ENCODE results near the gene CUEDC2.
A peak's percentile ranks its signal among the peaks of the same experiment; 100 is the strongest.
"Not testable (repeated sequence)": the region's sequence is repeated elsewhere in the genome, so short reads cannot be mapped to it uniquely, and the experiment has no call there.

The CUEDC2 gene

GRCh38 chr10:102457591-102458150, 25.3 kb upstream of the CUEDC2 start:
- no peak for FAIRE-seq
- TF ChIP-seq POLR2A (IDR thresholded peaks at IDR 0.05; ENCODE audit: low read depth, low read length) (no peak), SPI1 (IDR thresholded peaks at IDR 0.05; ENCODE audit: low read depth, low read length) (no peak), POU2F2 (IDR thresholded peaks at IDR 0.05; ENCODE audit: low read depth, low read length) (no peak), PAX5 (IDR thresholded peaks at IDR 0.05; ENCODE audit: insufficient read depth, low read length, severe bottlenecking) (no peak), TAF1 (IDR thresholded peaks at IDR 0.05; ENCODE audit: low read depth, low read length) (no peak), POLR2AphosphoS5 (IDR thresholded peaks at IDR 0.05; ENCODE audit: low read depth, low read length) (no peak)
- no peak for DNase-seq (ENCODE audit: insufficient read length, low spot score)

- FAIRE-seq (no peak), DNase-seq (ENCODE audit: insufficient read length, low spot score) (no peak)
- TF ChIP-seq SPI1 (IDR thresholded peaks at IDR 0.05; ENCODE audit: low read depth, low read length), result no peak
- TF ChIP-seq PAX5 (IDR thresholded peaks at IDR 0.05; ENCODE audit: insufficient read depth, low read length, severe bottlenecking), result no peak
- no peak for TF ChIP-seq POLR2AphosphoS5 (IDR thresholded peaks at IDR 0.05; ENCODE audit: low read depth, low read length)
- no peak for TF ChIP-seq POU2F2 (IDR thresholded peaks at IDR 0.05; ENCODE audit: low read depth, low read length)
- TF ChIP-seq POLR2A (IDR thresholded peaks at IDR 0.05; ENCODE audit: low read depth, low read length), result no peak
- no peak for TF ChIP-seq TAF1 (IDR thresholded peaks at IDR 0.05; ENCODE audit: low read depth, low read length)
Measured at GRCh38 chr10:102455893-102456471, 23.6 kb upstream of the CUEDC2 start.

- FAIRE-seq; DNase-seq (ENCODE audit: insufficient read length, low spot score): not testable (repeated sequence)
Measured at GRCh38 chr10:102454662-102455487, 22.5 kb upstream of the CUEDC2 start.

- no peak for FAIRE-seq
- no peak for DNase-seq (ENCODE audit: insufficient read length, low spot score)
- no peak for TF ChIP-seq POU2F2 (IDR thresholded peaks at IDR 0.05; ENCODE audit: low read depth, low read length)
- no peak for TF ChIP-seq SPI1 (IDR thresholded peaks at IDR 0.05; ENCODE audit: low read depth, low read length)
- TF ChIP-seq TAF1 (IDR thresholded peaks at IDR 0.05; ENCODE audit: low read depth, low read length), result no peak
- TF ChIP-seq POLR2AphosphoS5 (IDR thresholded peaks at IDR 0.05; ENCODE audit: low read depth, low read length), result no peak
- no peak for TF ChIP-seq PAX5 (IDR thresholded peaks at IDR 0.05; ENCODE audit: insufficient read depth, low read length, severe bottlenecking)
Measured at GRCh38 chr10:102453502-102453901, 21.1 kb upstream of the CUEDC2 start.

- no peak for DNase-seq (ENCODE audit: insufficient read length, low spot score)
- no peak for FAIRE-seq
- TF ChIP-seq POLR2AphosphoS5 (IDR thresholded peaks at IDR 0.05; ENCODE audit: low read depth, low read length) (no peak), POU2F2 (IDR thresholded peaks at IDR 0.05; ENCODE audit: low read depth, low read length) (no peak), SPI1 (IDR thresholded peaks at IDR 0.05; ENCODE audit: low read depth, low read length) (no peak)
Measured at GRCh38 chr10:102452672-102453340, 20.4 kb upstream of the CUEDC2 start.

GRCh38 chr10:102451105-102451969, 19.0 kb upstream of the CUEDC2 start, which contains the start of gene C10orf95:
TSS of gene C10orf95 (minus strand) at chr10:102451543. CDS start at chr10:102451093, 450 bp downstream.
- TF ChIP-seq TAF1 (IDR thresholded peaks at IDR 0.05; ENCODE audit: low read depth, low read length) (no peak), SPI1 (IDR thresholded peaks at IDR 0.05; ENCODE audit: low read depth, low read length) (no peak), POLR2AphosphoS5 (IDR thresholded peaks at IDR 0.05; ENCODE audit: low read depth, low read length) (no peak; the same call in 1 of the 2 replicates), PAX5 (IDR thresholded peaks at IDR 0.05; ENCODE audit: insufficient read depth, low read length, severe bottlenecking) (no peak), POLR2A (IDR thresholded peaks at IDR 0.05; ENCODE audit: low read depth, low read length) (no peak), POU2F2 (IDR thresholded peaks at IDR 0.05; ENCODE audit: low read depth, low read length) (no peak)
- no peak for FAIRE-seq
- DNase-seq (ENCODE audit: insufficient read length, low spot score), result no peak

- DNase-seq (ENCODE audit: insufficient read length, low spot score) (peak; percentile 90), FAIRE-seq (peak; percentile 99)
- TF ChIP-seq PAX5 (IDR thresholded peaks at IDR 0.05; ENCODE audit: insufficient read depth, low read length, severe bottlenecking), result no peak
- peak; percentile 51 for TF ChIP-seq POLR2A (IDR thresholded peaks at IDR 0.05; ENCODE audit: low read depth, low read length)
- peak; percentile 69 for TF ChIP-seq TAF1 (IDR thresholded peaks at IDR 0.05; ENCODE audit: low read depth, low read length)
- TF ChIP-seq SPI1 (IDR thresholded peaks at IDR 0.05; ENCODE audit: low read depth, low read length), result peak; percentile 15; the same call in 1 of the 2 replicates
- no peak; the same call in 1 of the 2 replicates for TF ChIP-seq POU2F2 (IDR thresholded peaks at IDR 0.05; ENCODE audit: low read depth, low read length)
- 0 out of 2 replicates have a peak, but pooled peaks have one; percentile 60 for TF ChIP-seq POLR2AphosphoS5 (IDR thresholded peaks at IDR 0.05; ENCODE audit: low read depth, low read length)
Measured at GRCh38 chr10:102450374-102451104, 18.2 kb upstream of the CUEDC2 start.

- DNase-seq (ENCODE audit: insufficient read length, low spot score) (no peak), FAIRE-seq (no peak)
- TF ChIP-seq SPI1 (IDR thresholded peaks at IDR 0.05; ENCODE audit: low read depth, low read length), result no peak
- no peak for TF ChIP-seq POLR2A (IDR thresholded peaks at IDR 0.05; ENCODE audit: low read depth, low read length)
- TF ChIP-seq POLR2AphosphoS5 (IDR thresholded peaks at IDR 0.05; ENCODE audit: low read depth, low read length), result no peak; the same call in 1 of the 2 replicates
- TF ChIP-seq PAX5 (IDR thresholded peaks at IDR 0.05; ENCODE audit: insufficient read depth, low read length, severe bottlenecking), result no peak
- no peak for TF ChIP-seq POU2F2 (IDR thresholded peaks at IDR 0.05; ENCODE audit: low read depth, low read length)
- TF ChIP-seq TAF1 (IDR thresholded peaks at IDR 0.05; ENCODE audit: low read depth, low read length), result no peak
Measured at GRCh38 chr10:102450124-102450373, 17.7 kb upstream of the CUEDC2 start.
